Pulmonary artery endothelial cell (primary cell): ENCODE measurements around the gene ZNF521. TPM values are rescaled to one million over a fixed set of nuclear protein-coding genes. Genes with fewer than 3 reads are reported as not detected.

ENCODE experiments used
- DNase-seq: peaks from one replicate; pipeline ENCODE4 v3.0.0-alpha.2; 2011; ENCODE audit warnings: low read depth, low spot score
- total RNA-seq: library from RNA; depleted of rRNA; stranded (reverse); fragments of >200 nt; gene quantifications from 2 replicates; pipeline ENCODE4 v1.2.3, GENCODE V29; 2014

ZNF521 gene
- total RNA-seq, 1 donor from 2014 or later = 64.3 TPM

GRCh38 chr18:25126751-25127150 is 225.2 kb downstream of the ZNF521 start:
- DNase-seq = peak; percentile 15

- DNase-seq = no peak
Measured at GRCh38 chr18:25125680-25126079, 226.3 kb downstream of the ZNF521 start.

GRCh38 chr18:25123438-25124232 is 228.3 kb downstream of the ZNF521 start:
- DNase-seq = no peak

- no peak for DNase-seq
Measured at GRCh38 chr18:25121442-25121841, 230.5 kb downstream of the ZNF521 start.

GRCh38 chr18:25113566-25113965 is 238.4 kb downstream of the ZNF521 start:
- no peak for DNase-seq

- no peak for DNase-seq
Measured at GRCh38 chr18:25112821-25113434, 239.0 kb downstream of the ZNF521 start.

- DNase-seq = no peak
Measured at GRCh38 chr18:25111377-25112288, 240.3 kb downstream of the ZNF521 start.

GRCh38 chr18:25109484-25109883 is 242.5 kb downstream of the ZNF521 start:
- DNase-seq = no peak

- DNase-seq = no peak
Measured at GRCh38 chr18:25103468-25104155, 248.4 kb downstream of the ZNF521 start.

- no peak for DNase-seq
Measured at GRCh38 chr18:25102662-25103061, 249.3 kb downstream of the ZNF521 start.

GRCh38 chr18:25100418-25100817 is 251.5 kb downstream of the ZNF521 start:
- DNase-seq = no peak

- DNase-seq = no peak
Measured at GRCh38 chr18:25099895-25100294, 252.1 kb downstream of the ZNF521 start.

GRCh38 chr18:25097569-25098056 is 254.4 kb downstream of the ZNF521 start:
- DNase-seq = peak; percentile 47

- no peak for DNase-seq
Measured at GRCh38 chr18:25097057-25097456, 254.9 kb downstream of the ZNF521 start.

- DNase-seq = no peak
Measured at GRCh38 chr18:25093141-25093540, 258.8 kb downstream of the ZNF521 start.

GRCh38 chr18:25089470-25089869 is 262.5 kb downstream of the ZNF521 start:
- no peak for DNase-seq

GRCh38 chr18:25086876-25087275 is 265.1 kb downstream of the ZNF521 start:
- DNase-seq = no peak

GRCh38 chr18:25081001-25081400 is 271.0 kb downstream of the ZNF521 start:
- DNase-seq = no peak

- no peak for DNase-seq
Measured at GRCh38 chr18:25080211-25080610, 271.8 kb downstream of the ZNF521 start.

- DNase-seq = no peak
Measured at GRCh38 chr18:25077944-25078723, 273.8 kb downstream of the ZNF521 start.
